ENCODE data around the gene FADS2. TPM values are rescaled to one million over a fixed set of nuclear protein-coding genes. Genes with fewer than 3 reads are reported as not detected.
A peak's percentile ranks its signal among the peaks of the same experiment; 100 is the strongest.

The FADS2 gene
- total and polyA plus RNA-seq, 9 of the 15 experiments (the other 6 are each of a cell fraction or from before 2014, with no cell fraction given): 2.9 to 42.8 (median 16.2) TPM

- TF ChIP-seq SUPT5H (IDR thresholded peaks at IDR 0.05): no peak
- peak; percentile 53; the same call in 1 of the 2 replicates for TF ChIP-seq ARID4B (CRISPR knock-in tag; IDR thresholded peaks at IDR 0.05)
- TF ChIP-seq E2F4 (CRISPR knock-in tag; IDR thresholded peaks at IDR 0.05; ENCODE audit: low read depth): no peak
- TF ChIP-seq GABPB2 (CRISPR knock-in tag; conservative IDR thresholded peaks at IDR 0.05): no peak
- TF ChIP-seq ZBTB11 (CRISPR knock-in tag; IDR thresholded peaks at IDR 0.05): no peak; a peak in 1 of 6 replicates
- TF ChIP-seq MAFG (tag; conservative IDR thresholded peaks at IDR 0.05): peak; percentile 81
- TF ChIP-seq NCOR1 (IDR thresholded peaks at IDR 0.05): peak; percentile 94
- TF ChIP-seq ZNF280A (IDR thresholded peaks at IDR 0.05; ENCODE audit: low read depth, partially characterized antibody): no peak
- TF ChIP-seq ZNF785 (CRISPR knock-in tag; IDR thresholded peaks at IDR 0.05): no peak
- TF ChIP-seq CC2D1A (IDR thresholded peaks at IDR 0.05): peak; percentile 81; the same call in 1 of the 2 replicates
Observed at GRCh38 chr11:61841636-61842527, 13.8 kb downstream of the FADS2 start (continued).
